ENCODE results near the gene CRAMP1.

CRAMP1 gene

DNA sequence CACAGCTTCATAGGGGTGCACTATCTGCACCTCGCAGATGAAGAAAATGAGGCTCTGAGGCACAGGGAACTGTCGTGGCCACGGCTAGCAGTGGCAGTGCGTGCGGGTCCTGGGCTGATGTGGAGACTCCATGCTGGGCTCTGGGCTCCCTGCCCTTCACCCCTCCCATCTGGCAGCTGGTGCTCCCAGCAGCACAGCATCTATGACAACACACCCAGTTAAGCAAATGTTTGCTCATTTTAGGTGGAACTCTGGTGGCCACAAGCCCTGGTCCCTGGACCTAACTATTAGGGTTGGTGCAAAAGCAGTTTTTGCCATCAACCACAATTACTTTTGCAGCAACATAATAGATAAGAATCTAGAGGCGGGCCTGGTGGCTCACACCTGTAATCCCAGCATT, 31.2 kb upstream of the CRAMP1 start:
- Histone ChIP-seq H2BK12ac (ENCODE audit: low read length in 2 of 2) (no peak overlapping the region), H3K14ac (ENCODE audit: low read length in 2 of 2) (no peak overlapping the region), H2AFZ (ENCODE audit: low read depth, low read length) (no peak overlapping the region), H2AK5ac (ENCODE audit: low read length, severe bottlenecking) (no peak overlapping the region), H3K4me2 (ENCODE audit: low read length, poor library complexity, severe bottlenecking) (no peak overlapping the region), H3K4ac (ENCODE audit: low read depth in 1 of 2, low read length in 2 of 2) (peak overlapping the region in 1 of 2 experiments; percentile 51), H2BK5ac (ENCODE audit: low read depth, low read length, poor library complexity, severe bottlenecking) (no peak overlapping the region), H3K27ac (ENCODE audit: low read length, poor library complexity, severe bottlenecking) (no peak overlapping the region), H4K8ac (ENCODE audit: low read length) (no peak overlapping the region), H2BK15ac (ENCODE audit: low read depth, poor library complexity, severe bottlenecking) (no peak overlapping the region), H2BK120ac (ENCODE audit: low read depth, low read length) (no peak overlapping the region), H3K36me3 (ENCODE audit: control insufficient read depth in 1 of 2, insufficient read depth in 2 of 2, low read depth in 1 of 2, low read length in 2 of 2) (peaks cover 61 to 81% of the 10 kb centered on the region in 2 experiments), H3K9ac (ENCODE audit: low read length) (no peak overlapping the region), H3K4me3 (ENCODE audit: insufficient read depth in 1 of 2, low read depth in 1 of 2, low read length in 2 of 2) (no peak overlapping the region), H3K27me3 (ENCODE audit: control insufficient read depth in 1 of 2, insufficient read depth in 1 of 2, low read length in 2 of 2) (no peaks in the 10 kb centered on the region), H3K23ac (ENCODE audit: low read length in 2 of 2) (no peak overlapping the region), H3K79me1 (replicated peaks; ENCODE audit: low read length, poor library complexity, severe bottlenecking) (no peaks in the 10 kb centered on the region), H3K18ac (ENCODE audit: low read depth in 1 of 2, low read length in 2 of 2) (no peak overlapping the region), H4K91ac (ENCODE audit: low read length) (no peak overlapping the region), H3K9me3 (ENCODE audit: control insufficient read depth, low read length) (no peaks in the 10 kb centered on the region), H3K4me1 (ENCODE audit: control insufficient read depth, insufficient read depth, low read depth, low read length) (no peaks in the 10 kb centered on the region)
- 100% methylated on average over 6 of the region's 6 CpGs for WGBS
- no peak for DNase-seq

DNA sequence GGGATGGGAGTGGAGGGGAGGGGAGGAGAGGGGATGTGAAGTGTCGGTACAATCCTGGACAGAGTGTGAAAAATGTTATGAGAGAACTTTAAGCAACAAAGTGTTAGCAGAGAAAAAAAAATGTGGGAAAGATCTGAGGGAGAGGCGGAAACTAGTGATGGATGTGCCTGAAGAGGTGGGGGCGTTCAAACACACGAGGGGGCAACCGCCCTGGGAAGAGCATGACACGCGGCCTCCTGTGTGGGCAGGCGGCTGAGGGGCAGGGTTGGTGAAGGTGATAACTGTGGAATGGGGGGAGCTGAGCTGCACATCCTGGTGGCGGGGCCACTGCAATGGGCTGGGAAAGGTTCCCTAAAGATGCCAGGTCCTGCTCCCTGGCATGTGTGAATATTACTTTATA, 30.4 kb upstream of the CRAMP1 start:
- Histone ChIP-seq H3K4me1 (ENCODE audit: control insufficient read depth, insufficient read depth, low read depth, low read length) (no peaks in the 10 kb centered on the region), H3K4me3 (ENCODE audit: insufficient read depth in 1 of 2, low read depth in 1 of 2, low read length in 2 of 2) (no peak overlapping the region), H3K23ac (ENCODE audit: low read length in 2 of 2) (no peak overlapping the region), H2BK120ac (ENCODE audit: low read depth, low read length) (no peak overlapping the region), H3K4me2 (ENCODE audit: low read length, poor library complexity, severe bottlenecking) (no peak overlapping the region), H3K27me3 (ENCODE audit: control insufficient read depth in 1 of 2, insufficient read depth in 1 of 2, low read length in 2 of 2) (no peaks in the 10 kb centered on the region), H3K9ac (ENCODE audit: low read length) (no peak overlapping the region), H4K8ac (ENCODE audit: low read length) (no peak overlapping the region), H3K18ac (ENCODE audit: low read depth in 1 of 2, low read length in 2 of 2) (no peak overlapping the region), H2BK15ac (ENCODE audit: low read depth, poor library complexity, severe bottlenecking) (no peak overlapping the region), H3K14ac (ENCODE audit: low read length in 2 of 2) (no peak overlapping the region), H3K4ac (ENCODE audit: low read depth in 1 of 2, low read length in 2 of 2) (no peak overlapping the region), H2BK12ac (ENCODE audit: low read length in 2 of 2) (no peak overlapping the region), H3K79me1 (replicated peaks; ENCODE audit: low read length, poor library complexity, severe bottlenecking) (no peaks in the 10 kb centered on the region), H2AK5ac (ENCODE audit: low read length, severe bottlenecking) (no peak overlapping the region), H2AFZ (ENCODE audit: low read depth, low read length) (no peak overlapping the region), H3K36me3 (ENCODE audit: control insufficient read depth in 1 of 2, insufficient read depth in 2 of 2, low read depth in 1 of 2, low read length in 2 of 2) (peaks cover 67 to 85% of the 10 kb centered on the region in 2 experiments), H3K27ac (ENCODE audit: low read length, poor library complexity, severe bottlenecking) (no peak overlapping the region), H4K91ac (ENCODE audit: low read length) (no peak overlapping the region), H2BK5ac (ENCODE audit: low read depth, low read length, poor library complexity, severe bottlenecking) (no peak overlapping the region), H3K9me3 (ENCODE audit: control insufficient read depth, low read length) (no peaks in the 10 kb centered on the region)
- WGBS, result 94% methylated on average over 9 of the region's 9 CpGs
- DNase-seq, result no peak

DNA sequence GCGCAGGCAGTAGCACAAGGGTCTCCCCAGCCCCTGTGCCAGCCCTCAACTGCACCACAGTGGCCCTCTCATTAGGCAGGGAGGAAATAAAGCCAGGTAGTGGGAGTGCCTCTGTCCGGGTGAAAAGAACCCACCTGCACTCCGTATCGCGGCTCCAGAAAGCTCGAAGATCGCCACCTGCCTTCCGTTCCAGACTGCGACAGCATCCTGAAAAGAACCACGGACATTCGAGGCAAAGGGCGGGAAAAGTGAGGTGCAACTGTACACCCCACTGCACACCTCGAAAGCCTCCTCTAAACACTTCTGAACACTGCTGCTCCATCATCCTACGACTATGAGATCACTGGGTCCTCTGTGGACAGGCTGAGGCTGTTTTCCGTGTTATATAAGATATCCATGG, 29.0 kb upstream of the CRAMP1 start:
- Histone ChIP-seq H3K27ac (ENCODE audit: low read length, poor library complexity, severe bottlenecking) (no peak overlapping the region), H3K9ac (ENCODE audit: low read length) (no peak overlapping the region), H2BK15ac (ENCODE audit: low read depth, poor library complexity, severe bottlenecking) (no peak overlapping the region), H2BK5ac (ENCODE audit: low read depth, low read length, poor library complexity, severe bottlenecking) (no peak overlapping the region), H3K36me3 (ENCODE audit: control insufficient read depth in 1 of 2, insufficient read depth in 2 of 2, low read depth in 1 of 2, low read length in 2 of 2) (peaks cover 69 to 86% of the 10 kb centered on the region in 2 experiments), H2BK12ac (ENCODE audit: low read length in 2 of 2) (no peak overlapping the region), H3K4me3 (ENCODE audit: insufficient read depth in 1 of 2, low read depth in 1 of 2, low read length in 2 of 2) (no peak overlapping the region), H2AFZ (ENCODE audit: low read depth, low read length) (no peak overlapping the region), H2BK120ac (ENCODE audit: low read depth, low read length) (no peak overlapping the region), H3K14ac (ENCODE audit: low read length in 2 of 2) (no peak overlapping the region), H4K8ac (ENCODE audit: low read length) (no peak overlapping the region), H3K4ac (ENCODE audit: low read depth in 1 of 2, low read length in 2 of 2) (no peak overlapping the region), H3K4me2 (ENCODE audit: low read length, poor library complexity, severe bottlenecking) (no peak overlapping the region), H3K79me1 (replicated peaks; ENCODE audit: low read length, poor library complexity, severe bottlenecking) (no peaks in the 10 kb centered on the region), H3K4me1 (ENCODE audit: control insufficient read depth, insufficient read depth, low read depth, low read length) (no peaks in the 10 kb centered on the region), H3K23ac (ENCODE audit: low read length in 2 of 2) (no peak overlapping the region), H3K18ac (ENCODE audit: low read depth in 1 of 2, low read length in 2 of 2) (no peak overlapping the region), H3K9me3 (ENCODE audit: control insufficient read depth, low read length) (no peaks in the 10 kb centered on the region), H4K91ac (ENCODE audit: low read length) (no peak overlapping the region), H3K27me3 (ENCODE audit: control insufficient read depth in 1 of 2, insufficient read depth in 1 of 2, low read length in 2 of 2) (no peaks in the 10 kb centered on the region), H2AK5ac (ENCODE audit: low read length, severe bottlenecking) (no peak overlapping the region)
- no peak for DNase-seq
- WGBS, result 96% methylated on average over 12 of the region's 15 CpGs

DNA sequence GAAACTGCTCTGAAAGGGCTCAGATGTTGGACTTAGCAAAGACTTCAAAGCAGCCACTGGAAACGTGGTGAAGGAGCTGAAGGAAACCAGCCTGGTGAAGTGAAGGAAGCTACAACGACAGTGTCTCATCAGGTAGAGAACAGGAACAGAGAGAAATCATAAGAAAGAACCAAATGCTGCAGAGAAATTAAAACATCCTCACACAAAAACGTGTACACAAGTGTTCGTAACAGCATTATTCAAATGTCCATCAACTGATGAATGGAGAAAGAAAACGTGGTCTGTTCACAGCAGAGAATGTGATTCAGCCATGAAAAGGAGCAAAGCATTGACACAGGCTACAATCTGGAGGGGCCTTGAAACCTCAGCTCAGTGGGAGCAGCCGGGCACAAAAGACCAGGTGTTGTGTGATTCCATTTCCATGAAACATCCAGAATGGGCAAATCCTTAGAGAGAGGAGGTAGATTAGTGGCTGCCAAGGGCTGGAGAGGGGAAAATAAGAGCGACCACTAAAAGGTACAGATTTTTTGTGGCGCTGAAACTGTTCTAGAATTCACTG, 27.2 kb upstream of the CRAMP1 start:
- Histone ChIP-seq H2BK12ac (ENCODE audit: low read length in 2 of 2) (no peak overlapping the region), H4K91ac (ENCODE audit: low read length) (no peak overlapping the region), H2BK120ac (ENCODE audit: low read depth, low read length) (no peak overlapping the region), H3K27me3 (ENCODE audit: control insufficient read depth in 1 of 2, insufficient read depth in 1 of 2, low read length in 2 of 2) (no peaks in the 10 kb centered on the region), H2AFZ (ENCODE audit: low read depth, low read length) (no peak overlapping the region), H3K79me1 (replicated peaks; ENCODE audit: low read length, poor library complexity, severe bottlenecking) (peaks cover 2% of the 10 kb centered on the region), H3K18ac (ENCODE audit: low read depth in 1 of 2, low read length in 2 of 2) (no peak overlapping the region), H4K8ac (ENCODE audit: low read length) (no peak overlapping the region), H2AK5ac (ENCODE audit: low read length, severe bottlenecking) (no peak overlapping the region), H2BK15ac (ENCODE audit: low read depth, poor library complexity, severe bottlenecking) (no peak overlapping the region), H3K9ac (ENCODE audit: low read length) (no peak overlapping the region), H3K4me1 (ENCODE audit: control insufficient read depth, insufficient read depth, low read depth, low read length) (no peaks in the 10 kb centered on the region), H3K4me3 (ENCODE audit: insufficient read depth in 1 of 2, low read depth in 1 of 2, low read length in 2 of 2) (no peak overlapping the region), H3K27ac (ENCODE audit: low read length, poor library complexity, severe bottlenecking) (no peak overlapping the region), H3K9me3 (ENCODE audit: control insufficient read depth, low read length) (no peaks in the 10 kb centered on the region), H3K4me2 (ENCODE audit: low read length, poor library complexity, severe bottlenecking) (no peak overlapping the region), H3K36me3 (ENCODE audit: control insufficient read depth in 1 of 2, insufficient read depth in 2 of 2, low read depth in 1 of 2, low read length in 2 of 2) (peaks cover 72 to 84% of the 10 kb centered on the region in 2 experiments), H3K23ac (ENCODE audit: low read length in 2 of 2) (no peak overlapping the region), H3K4ac (ENCODE audit: low read depth in 1 of 2, low read length in 2 of 2) (no peak overlapping the region), H3K14ac (ENCODE audit: low read length in 2 of 2) (no peak overlapping the region), H2BK5ac (ENCODE audit: low read depth, low read length, poor library complexity, severe bottlenecking) (no peak overlapping the region)
- 85% methylated on average over 6 of the region's 8 CpGs for WGBS
- DNase-seq, result no peak
